Calu3 (cell line): ENCODE results near the gene OR1J2. TPM values are rescaled to one million over a fixed set of nuclear protein-coding genes. Genes with fewer than 3 reads are reported as not detected.

Experiments used
- BruUV-seq: library from RNA; stranded (reverse); fragments of 400-500 nt; replicated peaks from 2 replicates; lab custom pipeline; 2021; lab: Mats Ljungman, UMichigan
- CTCF ChIA-PET: fragments of 300-600 bp; sonication (Branson Sonifier 250); formaldehyde crosslinking; loops from one replicate; lab custom pipeline; 2022; ENCODE audit warnings: antibody characterized with exemption; lab: Charles Lee
- DNase-seq: peaks from one replicate; pipeline ENCODE4 v3.0.0; 2022
- H3K27ac Mint-ChIP-seq: one replicate; pipeline ENCODE4 v1.8.0; 2022; ENCODE audit warnings: mixed read lengths; ENCODE audit not compliant: unreplicated experiment
- H3K27me3 Mint-ChIP-seq: one replicate; pipeline ENCODE4 v1.8.0; 2022; ENCODE audit warnings: mixed read lengths; ENCODE audit not compliant: unreplicated experiment
- H3K36me3 Mint-ChIP-seq: one replicate; pipeline ENCODE4 v1.8.0; 2022; ENCODE audit warnings: mild to moderate bottlenecking, moderate library complexity, mixed read lengths; ENCODE audit not compliant: insufficient read depth, unreplicated experiment
- H3K4me1 Mint-ChIP-seq: one replicate; pipeline ENCODE4 v1.8.0; 2022; ENCODE audit warnings: mild to moderate bottlenecking, low read depth, mixed read lengths; ENCODE audit not compliant: unreplicated experiment
- H3K4me3 Mint-ChIP-seq: one replicate; pipeline ENCODE4 v1.8.0; 2022; ENCODE audit warnings: mild to moderate bottlenecking, low read depth, moderate library complexity, mixed read lengths; ENCODE audit not compliant: unreplicated experiment
- H3K9me3 Mint-ChIP-seq: one replicate; pipeline ENCODE4 v1.8.0; 2022; ENCODE audit warnings: low read depth, mixed read lengths; ENCODE audit not compliant: unreplicated experiment
- CTCF ChIP-seq: fragments of 200-600 bp; IDR thresholded peaks from one replicate; pipeline ENCODE4 v1.8.0; 2022; ENCODE audit warnings: antibody characterized with exemption; ENCODE audit not compliant: unreplicated experiment
- intact Hi-C: fragments of 100-400 bp; cut with micrococcal nuclease; formaldehyde crosslinking; loops from one replicate; pipeline ENCODE4 v1.10.0; 2022; ENCODE audit not compliant: unreplicated experiment
- total RNA-seq: library from RNA; stranded (reverse); gene quantifications from 2 replicates; pipeline ENCODE4 v1.2.3, GENCODE V29; 2022

Gene OR1J2
- total RNA-seq, 1 experiment from 2014 or later = not detected

- peaks cover 71% of the 10 kb centered on the region for H3K27me3 Mint-ChIP-seq
- no peak overlapping the region for H3K4me3 Mint-ChIP-seq
- peaks cover 8% of the 10 kb centered on the region for H3K4me1 Mint-ChIP-seq
- no peak for DNase-seq
- CTCF ChIA-PET = no interaction called here
- intact Hi-C loops = no loop called here
- TF ChIP-seq CTCF = no peak
- H3K36me3 Mint-ChIP-seq = no peaks in the 10 kb centered on the region
- BruUV-seq = no TSS peak
- H3K9me3 Mint-ChIP-seq = no peaks in the 10 kb centered on the region
- no peak overlapping the region for H3K27ac Mint-ChIP-seq
Measured at GRCh38 chr9:122477346-122477745, 33.3 kb upstream of the OR1J2 start.

- Mint-ChIP-seq H3K4me3 (no peak within 1 kb of the TSS), H3K9me3 (no peaks in the 10 kb centered on the region), H3K27me3 (peaks cover 66% of the 10 kb centered on the region), H3K27ac (no peak within 1 kb of the TSS), H3K36me3 (no peaks in the 10 kb centered on the region), H3K4me1 (peaks cover 8% of the 10 kb centered on the region)
- intact Hi-C loops = no loop called here
- no TSS peak for BruUV-seq
- DNase-seq = no peak
- CTCF ChIA-PET = no interaction called here
- no peak for TF ChIP-seq CTCF
Measured at GRCh38 chr9:122477826-122478225, 32.8 kb upstream of the OR1J2 start, which contains the start of gene OR1J1. Gene OR1J1, minus strand, starts transcription at chr9:122477926. Its CDS starts 0 bp downstream, at chr9:122477926.

GRCh38 chr9:122479062-122479461 lies 31.5 kb upstream of the OR1J2 start:
- Mint-ChIP-seq H3K9me3 (no peaks in the 10 kb centered on the region), H3K4me3 (no peak overlapping the region), H3K36me3 (no peaks in the 10 kb centered on the region), H3K27ac (no peak overlapping the region), H3K27me3 (peaks cover 54% of the 10 kb centered on the region), H3K4me1 (peaks cover 8% of the 10 kb centered on the region)
- intact Hi-C loops = no loop called here
- no TSS peak for BruUV-seq
- no peak for TF ChIP-seq CTCF
- DNase-seq = no peak
- CTCF ChIA-PET = no interaction called here

GRCh38 chr9:122498883-122499288 lies 11.7 kb upstream of the OR1J2 start:
- no peaks in the 10 kb centered on the region for H3K36me3 Mint-ChIP-seq
- no peak overlapping the region for H3K4me3 Mint-ChIP-seq
- peak; percentile 3 for DNase-seq
- CTCF ChIA-PET = interaction anchor here (1.1 to 1.3 kb wide), 2 partner anchors 11 to 310 kb away, joined by 3 to 4 read pairs; no protein-coding TSS in a partner anchor
- H3K27me3 Mint-ChIP-seq = peaks cover 40% of the 10 kb centered on the region
- intact Hi-C loops = no loop called here
- no TSS peak for BruUV-seq
- no peaks in the 10 kb centered on the region for H3K9me3 Mint-ChIP-seq
- no peaks in the 10 kb centered on the region for H3K4me1 Mint-ChIP-seq
- no peak overlapping the region for H3K27ac Mint-ChIP-seq
- TF ChIP-seq CTCF = no peak
